Measurements from ENCODE around the gene MTMR10. TPM values are rescaled to one million over a fixed set of nuclear protein-coding genes. Genes with fewer than 3 reads are reported as not detected.

MTMR10 gene
- total RNA-seq, 2 donors from 2014 or later: 12.4 to 16.2 TPM

GRCh38 chr15:30926161-30926560 lies 65.3 kb downstream of the MTMR10 start:
- TF ChIP-seq CTCF (conservative IDR thresholded peaks at IDR 0.05): no peak
- H3K27ac ChIP-seq (ENCODE audit: low read depth, low read length): no peak overlapping the region
- Mint-ChIP-seq H3K9me3 (no peaks in the 10 kb centered on the region), H3K27me3 (ENCODE audit: insufficient read depth) (no peaks in the 10 kb centered on the region), H3K27ac (no peak overlapping the region), H3K4me3 (no peak overlapping the region), H3K4me1 (peaks cover 15% of the 10 kb centered on the region), H3K36me3 (ENCODE audit: low read depth) (peaks cover 66% of the 10 kb centered on the region)
- H3K4me1 ChIP-seq (ENCODE audit: control insufficient read depth, insufficient read depth, low read length): peaks cover 12% of the 10 kb centered on the region
- no peak overlapping the region for H3K9ac ChIP-seq (ENCODE audit: extremely low read depth, low read length, poor library complexity, severe bottlenecking)
- no peaks in the 10 kb centered on the region for H3K27me3 ChIP-seq (ENCODE audit: control insufficient read depth, insufficient read depth, low read length, poor library complexity, severe bottlenecking)
- peaks cover 69% of the 10 kb centered on the region for H3K36me3 ChIP-seq (ENCODE audit: control insufficient read depth, insufficient read depth, low read length)
- H3K9me3 ChIP-seq (ENCODE audit: control insufficient read depth, low read length): no peaks in the 10 kb centered on the region
- no peak overlapping the region for H3K4me3 ChIP-seq (ENCODE audit: low read length)
- 91 to 94% methylated on average over 4 to 8 of the region's 8 CpGs for WGBS, 2 experiments (ENCODE audit: insufficient coverage in 1 of 2, insufficient read length in 1 of 2)
- DNase-seq: no peak

GRCh38 chr15:30925686-30926085 lies 65.7 kb downstream of the MTMR10 start:
- peaks cover 15% of the 10 kb centered on the region for H3K4me1 Mint-ChIP-seq
- no peaks in the 10 kb centered on the region for H3K9me3 Mint-ChIP-seq
- peaks cover 69% of the 10 kb centered on the region for H3K36me3 ChIP-seq (ENCODE audit: control insufficient read depth, insufficient read depth, low read length)
- H3K27me3 ChIP-seq (ENCODE audit: control insufficient read depth, insufficient read depth, low read length, poor library complexity, severe bottlenecking): no peaks in the 10 kb centered on the region
- no peak for TF ChIP-seq CTCF (conservative IDR thresholded peaks at IDR 0.05)
- H3K36me3 Mint-ChIP-seq (ENCODE audit: low read depth): peaks cover 65% of the 10 kb centered on the region
- WGBS, 2 experiments (ENCODE audit: insufficient coverage in 1 of 2, insufficient read length in 1 of 2): 90 to 93% methylated on average over 1 to 9 of the region's 9 CpGs
- H3K4me3 ChIP-seq (ENCODE audit: low read length): no peak overlapping the region
- no peak overlapping the region for H3K4me3 Mint-ChIP-seq
- H3K27me3 Mint-ChIP-seq (ENCODE audit: insufficient read depth): no peaks in the 10 kb centered on the region
- peaks cover 12% of the 10 kb centered on the region for H3K4me1 ChIP-seq (ENCODE audit: control insufficient read depth, insufficient read depth, low read length)
- H3K27ac ChIP-seq (ENCODE audit: low read depth, low read length): no peak overlapping the region
- H3K27ac Mint-ChIP-seq: no peak overlapping the region
- DNase-seq: no peak
- H3K9me3 ChIP-seq (ENCODE audit: control insufficient read depth, low read length): no peaks in the 10 kb centered on the region
- no peak overlapping the region for H3K9ac ChIP-seq (ENCODE audit: extremely low read depth, low read length, poor library complexity, severe bottlenecking)

- Histone ChIP-seq H3K9me3 (ENCODE audit: control insufficient read depth, low read length) (no peaks in the 10 kb centered on the region), H3K27ac (ENCODE audit: low read depth, low read length) (no peak overlapping the region), H3K36me3 (ENCODE audit: control insufficient read depth, insufficient read depth, low read length) (peaks cover 70% of the 10 kb centered on the region), H3K4me3 (ENCODE audit: low read length) (no peak overlapping the region), H3K27me3 (ENCODE audit: control insufficient read depth, insufficient read depth, low read length, poor library complexity, severe bottlenecking) (no peaks in the 10 kb centered on the region), H3K9ac (ENCODE audit: extremely low read depth, low read length, poor library complexity, severe bottlenecking) (no peak overlapping the region), H3K4me1 (ENCODE audit: control insufficient read depth, insufficient read depth, low read length) (peaks cover 12% of the 10 kb centered on the region)
- Mint-ChIP-seq H3K27me3 (ENCODE audit: insufficient read depth) (no peaks in the 10 kb centered on the region), H3K4me1 (peaks cover 15% of the 10 kb centered on the region), H3K36me3 (ENCODE audit: low read depth) (peaks cover 63% of the 10 kb centered on the region), H3K9me3 (no peaks in the 10 kb centered on the region), H3K27ac (no peak overlapping the region), H3K4me3 (no peak overlapping the region)
- no peak for DNase-seq
- no peak for TF ChIP-seq CTCF (conservative IDR thresholded peaks at IDR 0.05)
- 91 to 94% methylated on average over 5 of the region's 5 CpGs for WGBS, 2 experiments (ENCODE audit: insufficient coverage in 1 of 2, insufficient read length in 1 of 2)
Observed at GRCh38 chr15:30924353-30924752, 67.1 kb downstream of the MTMR10 start.
